Stimulated activated CD4-positive, alpha-beta T cell treated with anti-CD3 and anti-CD28 coated beads, Interleukin-2, amount 100 ng/mL, for 4 hours (primary cell): ENCODE results near the gene MDFIC.
"Not testable (repeated sequence)": the region's sequence is repeated elsewhere in the genome, so short reads cannot be mapped to it uniquely, and the experiment has no call there.

ENCODE experiments used
- DNase-seq: peaks from one replicate; pipeline ENCODE4 v3.0.0-alpha.2; 2020; ENCODE audit warnings: low read depth

The MDFIC gene, protein sequence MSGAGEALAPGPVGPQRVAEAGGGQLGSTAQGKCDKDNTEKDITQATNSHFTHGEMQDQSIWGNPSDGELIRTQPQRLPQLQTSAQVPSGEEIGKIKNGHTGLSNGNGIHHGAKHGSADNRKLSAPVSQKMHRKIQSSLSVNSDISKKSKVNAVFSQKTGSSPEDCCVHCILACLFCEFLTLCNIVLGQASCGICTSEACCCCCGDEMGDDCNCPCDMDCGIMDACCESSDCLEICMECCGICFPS

DNA sequence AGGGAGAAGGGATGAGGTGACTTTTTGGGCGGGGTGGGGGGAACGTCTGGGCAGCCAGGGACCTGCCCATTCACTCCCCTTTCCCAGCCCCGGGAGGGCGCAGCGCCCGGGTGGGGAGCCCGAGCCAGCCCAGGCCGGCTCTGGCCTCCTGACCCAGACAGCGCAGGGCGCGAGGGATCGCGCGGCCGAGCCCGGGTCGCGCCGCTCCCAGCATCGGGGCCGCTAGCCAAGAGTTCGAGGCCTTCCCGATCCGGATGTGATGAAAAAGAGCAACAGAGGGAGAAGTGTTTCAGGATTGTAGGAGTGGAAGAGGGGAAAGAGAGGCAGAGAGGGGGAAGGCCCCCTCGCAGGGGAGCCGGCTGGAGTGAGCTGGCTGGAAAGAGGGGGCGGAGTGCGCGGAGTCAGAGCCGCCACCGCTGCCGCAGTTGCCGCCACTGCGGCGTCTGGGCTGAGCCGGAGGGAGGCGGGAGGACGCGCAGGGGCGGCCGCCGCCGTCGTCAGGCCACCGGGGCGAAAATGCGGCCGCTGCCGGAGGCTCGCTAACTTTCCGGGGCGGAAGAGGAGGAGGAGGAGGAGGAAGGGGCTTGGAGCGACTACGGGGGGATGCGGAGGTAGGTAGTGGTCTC, at the start of gene MDFIC:
Gene MDFIC (plus strand): TSS at position 69 of the 626 bp plus-strand sequence. CDS start 940 bp downstream, outside the sequence.
- peak; percentile 63 for DNase-seq

DNA sequence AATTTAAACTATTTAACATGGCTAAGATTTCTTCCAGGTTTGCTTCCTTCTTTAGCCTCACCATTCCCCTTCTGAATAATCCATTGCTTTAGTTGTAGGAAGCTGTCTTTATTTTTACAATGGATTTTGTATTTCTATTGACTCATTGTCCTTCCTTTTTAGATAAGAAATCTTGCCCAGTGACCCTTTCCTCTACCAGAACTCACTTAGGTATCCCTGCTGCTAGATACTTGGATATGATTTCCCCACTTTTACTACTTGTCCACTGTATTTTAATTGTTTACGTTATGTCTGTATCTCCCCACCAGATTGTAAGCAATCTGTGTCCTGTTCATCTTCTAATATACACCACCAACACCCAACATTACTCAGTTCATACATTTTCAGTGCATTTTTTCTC, 47.7 kb upstream of the MDFIC start:
- no peak for DNase-seq

DNA sequence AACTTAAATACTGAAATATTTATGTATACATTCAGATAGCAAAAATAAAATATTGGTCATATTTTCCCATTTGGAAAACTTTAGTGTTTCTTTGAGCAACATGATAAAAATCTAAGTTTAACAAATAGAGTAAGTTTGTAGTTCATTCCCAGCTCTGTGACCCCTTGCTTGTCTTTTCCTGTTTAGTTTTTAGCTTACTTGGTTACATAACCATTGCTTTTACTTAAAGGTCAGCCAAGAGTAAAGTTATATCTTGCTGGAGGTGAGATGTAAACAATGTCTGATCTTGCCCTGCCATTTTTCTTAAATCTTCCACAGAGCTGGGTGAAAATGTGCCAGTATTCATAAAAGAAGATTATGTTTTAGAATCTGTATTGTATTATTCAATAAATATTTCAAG, 46.7 kb upstream of the MDFIC start:
- no peak for DNase-seq

DNA sequence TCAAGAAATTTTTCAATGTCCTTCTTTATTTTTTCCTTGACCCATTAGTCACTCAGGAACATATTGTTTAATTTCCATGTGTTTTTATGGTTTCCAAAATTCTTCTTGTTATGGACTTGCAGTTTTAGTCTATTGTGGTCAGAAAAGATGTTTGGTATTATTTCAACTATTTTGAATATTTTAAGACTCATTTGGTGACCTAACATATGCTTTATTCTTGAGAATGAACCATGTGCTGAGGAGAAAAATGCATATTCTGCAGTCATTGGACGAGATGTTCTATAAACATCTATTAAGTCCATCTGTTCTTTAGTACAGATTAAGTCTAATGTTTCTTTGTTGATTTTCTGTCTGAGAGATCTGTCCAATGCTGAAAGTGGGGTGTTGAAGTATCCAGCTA, 42.3 kb upstream of the MDFIC start:
- no peak for DNase-seq

DNA sequence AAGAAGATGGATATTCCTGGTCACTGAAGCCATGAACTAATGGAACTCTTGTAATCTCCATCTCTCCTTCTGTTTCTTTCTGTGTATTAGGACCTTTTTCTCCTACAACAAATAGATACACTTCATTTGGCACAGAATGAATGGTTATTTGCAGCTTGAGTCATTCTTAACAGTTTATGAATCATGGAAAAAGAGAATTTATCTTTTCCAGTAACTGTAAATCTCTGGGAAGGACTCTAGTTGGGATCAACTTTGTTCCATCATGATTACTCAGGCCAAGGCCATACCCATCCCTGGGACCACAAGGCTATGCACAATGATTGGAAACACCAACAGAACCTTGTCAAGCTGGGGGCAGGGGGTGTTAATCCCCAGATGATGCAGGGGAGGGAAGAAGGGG, 36.1 kb upstream of the MDFIC start:
- DNase-seq: no peak

DNA sequence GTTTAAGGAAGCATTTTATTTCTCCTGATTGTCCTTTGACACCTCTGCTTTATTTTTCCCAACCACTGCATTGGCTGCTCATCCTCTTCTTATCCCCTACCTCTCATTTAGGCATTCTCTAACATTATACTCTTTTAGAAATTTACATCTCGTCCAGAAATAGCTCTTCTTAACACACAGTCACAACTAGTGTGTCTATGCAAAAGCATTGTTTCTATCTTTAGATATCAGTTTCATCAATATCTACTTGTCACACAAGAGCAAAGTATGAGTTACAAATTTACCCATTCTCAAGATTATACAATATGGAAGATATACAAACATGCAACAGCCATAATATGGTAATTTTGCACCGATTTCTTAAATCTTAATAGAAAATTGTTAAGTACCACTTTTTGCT, 35.7 kb upstream of the MDFIC start:
- DNase-seq: no peak

DNA sequence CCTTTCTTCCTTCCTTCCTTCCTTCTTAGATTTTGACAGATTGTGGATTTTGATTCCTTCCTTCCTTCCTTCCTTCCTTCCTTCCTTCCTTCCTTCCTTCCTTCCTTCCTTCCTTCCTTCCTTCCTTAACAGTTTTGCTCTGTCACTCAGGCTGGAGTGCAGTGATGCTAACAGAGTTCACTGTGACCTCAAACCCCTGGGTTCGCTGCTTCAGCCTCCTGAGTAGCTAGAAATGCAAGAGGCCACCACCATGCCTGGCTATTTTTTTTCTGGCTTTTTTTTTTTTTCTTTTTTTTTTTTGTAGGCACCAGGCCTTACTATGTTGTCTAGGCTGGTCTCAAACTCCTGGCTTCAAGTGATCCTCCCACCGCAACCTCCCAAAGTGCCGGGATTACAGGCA, 32.8 kb upstream of the MDFIC start:
- DNase-seq: not testable (repeated sequence)

DNA sequence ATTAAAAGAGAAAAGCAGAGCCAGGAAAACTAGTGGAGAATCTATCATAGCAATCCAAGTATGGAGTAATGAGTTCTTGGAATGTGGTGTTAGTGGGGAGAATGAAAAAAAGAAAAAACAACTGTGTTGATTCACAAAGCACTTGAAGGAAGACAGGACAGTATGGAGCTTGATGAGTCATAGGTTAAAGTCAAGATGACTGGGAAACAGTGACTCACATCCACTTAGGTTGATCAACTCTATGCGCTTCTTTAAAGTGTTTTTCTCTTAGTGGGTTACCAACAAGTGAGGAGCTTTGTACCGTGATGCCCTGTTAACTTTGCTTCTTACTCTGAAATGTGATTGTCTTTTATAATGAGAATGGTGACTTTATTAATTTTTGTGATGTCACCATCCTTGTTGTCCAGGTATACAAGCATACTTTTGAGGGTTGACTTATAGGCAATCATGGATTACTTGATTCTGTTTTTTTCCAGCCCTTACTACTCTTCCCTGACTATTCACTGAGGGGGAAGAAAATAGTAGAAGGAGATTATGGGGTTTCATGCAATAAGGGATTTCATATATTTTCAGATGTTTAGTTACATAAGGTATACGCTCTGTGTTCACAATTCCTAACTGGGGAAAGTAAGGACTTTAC, 32.1 kb upstream of the MDFIC start:
- DNase-seq: peak; percentile 30

DNA sequence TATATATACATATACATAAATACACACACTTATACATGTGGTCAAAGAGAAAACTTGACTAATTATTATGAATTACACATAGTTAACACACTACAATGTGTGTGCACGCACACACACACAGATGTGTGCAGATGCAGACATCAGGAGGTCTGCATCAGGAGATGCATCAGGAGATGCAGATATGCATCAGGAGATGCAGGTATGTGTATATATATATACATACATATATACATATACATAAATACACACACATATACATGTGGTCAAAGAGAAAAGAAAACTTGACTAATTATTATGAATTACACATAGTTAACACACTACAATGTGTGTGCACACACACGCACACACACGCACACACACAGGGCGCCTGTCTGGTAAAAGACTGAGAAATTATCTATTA, 31.3 kb upstream of the MDFIC start:
- no peak for DNase-seq

DNA sequence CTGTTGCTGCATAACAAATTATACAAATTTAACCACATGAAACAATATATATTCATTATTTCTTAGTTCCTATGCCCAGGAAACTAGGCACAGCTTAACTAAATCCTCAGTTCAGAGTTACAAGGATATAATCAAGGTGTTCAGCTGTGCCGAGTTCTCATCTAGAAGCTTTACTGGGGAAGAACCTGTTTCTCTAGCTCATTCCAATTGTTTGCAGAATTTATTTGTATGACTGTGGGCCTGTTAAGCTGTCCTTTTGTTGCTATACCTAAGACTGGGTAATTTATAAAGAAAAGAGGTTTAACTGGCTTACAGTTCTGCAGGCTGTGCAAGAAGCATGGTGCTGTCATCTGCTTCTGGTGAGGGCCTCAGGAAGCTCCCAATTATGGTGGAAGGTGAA, 21.8 kb upstream of the MDFIC start:
- no peak for DNase-seq

DNA sequence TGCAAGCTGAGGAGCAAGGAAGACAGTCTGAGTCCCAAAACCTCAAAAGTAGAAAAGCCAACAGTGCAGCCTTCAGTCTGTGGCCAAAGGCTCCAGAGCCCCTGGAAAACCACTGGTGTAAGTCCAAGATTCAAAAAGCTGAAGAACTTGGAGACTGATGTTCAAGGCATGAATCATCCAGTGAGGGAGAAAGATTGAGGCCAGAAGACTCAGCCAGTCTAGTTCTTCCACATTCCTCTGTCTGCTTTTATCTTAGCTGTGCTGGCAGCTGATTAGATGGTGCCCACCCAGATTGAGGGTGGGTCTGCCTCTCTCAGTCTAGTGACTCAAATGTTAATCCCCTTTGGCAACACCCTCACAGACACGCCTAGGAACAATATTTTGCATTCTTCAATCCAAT, 20.1 kb upstream of the MDFIC start:
- DNase-seq: no peak

DNA sequence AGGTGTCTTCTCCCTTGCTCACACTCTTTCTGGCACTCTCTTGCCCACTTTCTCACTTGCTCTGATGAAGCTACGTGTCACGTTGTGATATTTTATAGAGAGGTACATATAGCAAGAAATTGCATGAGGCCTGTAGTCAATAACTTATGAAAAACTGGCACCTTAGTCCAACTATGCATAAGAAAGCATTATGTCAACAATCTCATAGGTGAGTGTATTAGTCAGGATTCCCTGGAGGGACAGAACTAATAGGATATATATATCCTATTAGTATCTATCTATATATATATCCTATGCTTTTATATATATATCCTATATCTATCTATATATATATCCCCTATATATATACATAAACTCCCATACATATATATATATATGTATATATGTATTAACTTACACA, 18.8 kb upstream of the MDFIC start:
- no peak for DNase-seq

DNA sequence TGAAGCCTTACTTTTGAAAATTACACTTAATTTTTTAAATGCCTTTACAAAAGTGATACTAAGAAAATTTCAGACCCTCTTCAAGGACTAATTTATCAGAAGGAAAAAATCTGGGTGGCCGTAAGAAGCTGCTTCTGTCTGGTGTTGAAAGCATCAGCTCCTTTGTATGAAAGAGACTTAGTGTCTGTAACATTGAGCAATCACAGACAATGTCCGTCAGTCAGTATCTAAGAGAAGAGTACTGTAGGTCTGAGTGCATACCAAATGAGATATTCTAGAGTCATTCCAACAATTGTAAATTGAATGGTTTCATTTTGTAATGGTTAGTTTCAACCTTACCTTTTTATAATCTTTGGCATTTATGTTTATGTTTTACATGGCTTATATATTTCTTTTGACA, 11.1 kb upstream of the MDFIC start:
- no peak for DNase-seq

DNA sequence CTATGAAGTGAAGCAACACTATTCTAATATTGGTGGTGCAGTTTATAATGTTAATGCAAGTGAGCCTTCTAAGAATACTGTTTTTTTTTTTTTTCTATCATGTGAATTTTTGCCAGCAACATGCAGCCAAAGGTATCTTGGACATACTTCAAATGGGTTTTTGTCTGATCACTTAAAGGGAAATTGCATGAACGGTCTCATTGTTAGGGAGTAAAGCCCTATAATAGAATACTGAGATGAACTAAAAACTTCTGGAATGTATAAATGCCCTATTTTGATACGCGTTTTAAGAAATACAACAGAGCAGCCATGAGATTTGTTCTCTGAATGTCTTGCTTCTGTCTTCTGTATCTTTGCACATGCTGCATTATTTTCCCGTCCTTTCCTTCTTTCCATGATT, 10.5 kb upstream of the MDFIC start:
- DNase-seq: no peak

DNA sequence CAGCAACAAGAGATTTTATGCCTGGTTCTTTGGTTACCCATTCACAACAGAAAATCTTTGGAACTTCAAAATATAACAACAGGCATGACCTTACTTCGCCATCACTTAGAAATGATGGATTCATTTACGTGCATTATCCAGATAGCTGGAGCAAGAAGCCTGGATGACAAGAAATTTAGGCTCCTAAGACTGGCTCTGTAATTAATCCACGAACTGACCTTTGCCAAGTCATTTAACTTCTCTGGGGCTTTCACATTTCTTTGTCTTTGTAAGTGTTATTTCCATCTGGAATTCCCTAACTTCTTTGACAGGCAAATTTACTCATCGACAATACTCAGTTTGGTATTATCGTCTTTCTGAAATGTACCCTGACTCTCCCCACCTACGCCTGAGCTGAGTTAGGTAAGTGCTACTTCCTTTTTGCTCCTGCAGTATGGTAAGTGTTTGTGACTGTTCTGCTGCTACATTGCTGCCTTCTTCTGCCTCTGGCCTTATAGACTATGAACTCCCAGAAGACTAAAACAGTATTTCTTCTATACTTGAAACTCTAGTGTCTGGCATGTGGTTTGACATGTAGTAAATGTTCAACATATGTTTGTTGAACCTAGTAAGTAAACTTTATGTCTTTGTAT, 5.5 kb upstream of the MDFIC start:
- DNase-seq: peak; percentile 45

DNA sequence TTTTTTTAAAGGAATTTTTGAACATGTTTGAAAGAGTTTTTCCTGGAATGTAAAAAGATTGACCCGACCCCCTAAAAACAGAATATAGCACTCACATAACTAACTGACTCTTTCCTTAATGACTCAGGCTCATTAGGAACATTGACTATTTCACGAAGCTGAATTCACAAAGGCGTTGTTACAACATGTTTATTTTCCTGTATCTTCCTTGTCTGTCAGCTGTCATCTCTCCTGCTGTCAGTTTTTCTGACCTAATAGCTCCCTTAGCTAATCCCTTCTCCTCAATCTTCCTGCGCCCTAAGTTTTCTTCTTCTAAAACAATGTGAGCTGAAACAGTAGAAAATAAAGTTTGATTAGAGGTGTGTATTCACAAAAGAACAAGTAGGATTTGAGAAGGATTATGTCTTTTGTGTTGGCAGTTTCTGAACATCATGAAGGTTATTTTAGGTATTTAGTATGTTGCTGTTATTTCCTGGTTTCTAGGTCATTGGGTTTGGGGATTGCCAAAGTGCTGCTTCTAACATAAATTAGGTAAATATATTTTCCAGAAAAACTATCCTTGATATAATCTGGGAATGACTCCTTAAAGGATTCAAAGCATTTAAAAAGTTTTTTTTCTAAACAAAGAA, 4.6 kb upstream of the MDFIC start:
- no peak for DNase-seq

DNA sequence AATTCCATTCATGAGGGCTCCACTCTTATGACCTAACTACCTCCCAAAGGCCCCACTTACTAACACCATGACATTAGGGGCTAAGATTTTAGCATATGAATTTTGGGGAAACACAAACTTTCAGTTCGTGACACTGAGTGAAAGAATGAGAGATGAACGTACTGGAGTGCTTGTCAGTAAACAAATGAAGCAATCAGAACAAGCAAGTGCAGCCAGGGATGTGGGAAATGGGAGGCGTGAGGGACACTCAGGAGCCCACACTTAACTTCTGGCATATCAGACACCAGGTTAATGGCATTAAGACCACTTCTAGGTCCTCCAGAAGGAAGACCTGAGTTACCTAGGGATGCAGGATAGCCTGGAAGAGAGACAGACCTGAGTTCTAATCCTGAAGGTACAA, 2.3 kb upstream of the MDFIC start:
- no peak for DNase-seq

DNA sequence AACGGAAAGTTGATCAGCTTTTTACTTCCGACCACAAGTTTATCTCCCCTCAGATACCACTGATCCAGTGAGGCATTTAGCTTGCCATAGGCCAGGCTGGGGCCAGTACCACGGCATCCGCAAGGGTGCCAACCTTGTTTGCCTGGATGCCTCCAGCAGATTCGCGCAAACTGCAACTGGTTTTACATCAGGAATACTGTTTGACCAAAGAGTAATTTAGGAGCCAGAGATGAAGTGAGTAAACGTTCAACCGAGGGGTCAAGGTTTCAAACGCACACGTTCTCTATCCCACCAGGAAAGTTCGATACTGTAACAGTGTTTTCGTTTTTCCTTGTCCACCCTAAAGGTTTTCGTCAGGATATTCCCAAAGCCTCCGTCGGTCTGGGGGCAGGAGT, 266 bp upstream of the MDFIC start:
- no peak for DNase-seq

DNA sequence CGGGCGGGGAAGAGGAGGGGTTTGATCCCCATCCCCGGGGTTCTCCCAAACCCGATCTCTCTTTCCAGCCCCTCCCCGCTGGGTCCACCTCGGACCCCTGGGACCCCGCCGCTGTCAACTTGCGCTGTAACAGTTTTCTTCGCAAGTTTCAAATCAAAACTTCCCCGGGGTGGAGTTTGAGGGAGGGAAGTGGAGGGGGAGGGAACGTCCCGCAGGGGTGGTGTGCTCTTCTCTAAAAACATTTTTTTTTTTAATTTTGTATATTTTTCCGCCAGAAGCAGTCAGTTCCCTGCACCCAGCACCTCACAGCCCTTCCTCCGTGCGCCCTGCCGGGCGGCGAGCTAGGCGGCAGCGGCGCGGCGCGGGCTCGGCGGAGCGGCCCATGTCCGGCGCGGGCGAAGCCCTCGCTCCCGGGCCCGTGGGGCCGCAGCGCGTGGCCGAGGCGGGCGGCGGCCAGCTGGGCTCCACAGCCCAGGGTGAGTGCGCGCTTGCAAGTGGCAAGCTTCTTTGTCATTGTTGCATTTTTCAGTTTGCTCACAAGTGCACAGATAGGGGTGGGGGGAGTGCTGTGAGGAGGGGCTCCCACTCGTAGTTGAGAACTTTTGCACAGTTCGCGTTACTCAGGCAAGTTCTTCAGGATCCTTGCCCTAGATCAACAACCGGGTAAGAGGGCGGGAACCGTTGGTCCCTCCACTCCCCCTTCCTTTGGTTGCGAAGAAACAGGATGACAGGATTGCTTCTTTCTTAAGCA, 933 bp downstream of the MDFIC start:
- DNase-seq: peak; percentile 44

DNA sequence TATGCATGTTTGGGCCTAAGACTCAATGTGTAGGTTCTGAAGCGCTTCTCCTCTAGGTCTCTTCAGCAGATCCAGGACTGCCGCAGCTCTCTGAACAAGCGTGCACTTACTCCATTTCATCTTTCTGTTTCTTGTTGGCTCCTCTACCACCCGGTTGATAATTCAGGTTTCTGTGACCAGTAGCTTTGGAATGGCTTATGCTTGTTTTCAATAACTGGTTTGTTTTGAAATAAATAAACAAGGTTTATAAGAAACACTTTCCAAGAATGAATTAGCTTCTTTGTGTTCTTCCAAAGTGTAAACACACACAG, 1.5 kb downstream of the MDFIC start:
- DNase-seq: no peak

DNA sequence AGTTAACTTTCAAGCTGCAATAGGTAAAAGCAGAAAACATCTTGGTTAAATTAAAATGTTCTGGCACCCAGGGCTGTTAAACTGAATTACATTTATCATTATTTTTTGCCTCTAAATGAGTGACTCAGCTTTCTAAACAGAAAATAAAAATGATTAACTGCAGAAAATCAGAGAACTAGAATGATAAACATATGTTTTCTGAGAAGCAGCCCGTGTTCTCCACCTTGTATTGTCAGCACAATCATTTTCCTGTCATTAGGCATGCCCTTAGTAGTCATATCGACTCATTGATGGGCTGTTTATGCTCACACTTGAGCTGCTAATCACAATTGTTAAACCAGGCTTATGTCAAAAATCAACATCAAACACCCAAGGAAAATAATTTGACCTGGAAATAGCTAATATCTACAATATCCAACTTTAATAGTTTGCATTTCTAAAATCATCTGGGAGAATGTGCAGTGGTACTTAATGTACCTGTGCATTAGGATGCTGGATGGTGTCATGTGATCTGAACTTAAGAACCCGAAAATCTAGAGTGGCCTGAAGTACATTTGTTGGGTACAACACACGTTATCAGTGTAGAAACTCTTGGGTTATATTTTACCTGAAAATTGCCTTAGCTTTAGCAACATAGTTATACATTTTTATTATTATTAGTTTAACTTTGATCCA, 2.3 kb downstream of the MDFIC start:
- no peak for DNase-seq

DNA sequence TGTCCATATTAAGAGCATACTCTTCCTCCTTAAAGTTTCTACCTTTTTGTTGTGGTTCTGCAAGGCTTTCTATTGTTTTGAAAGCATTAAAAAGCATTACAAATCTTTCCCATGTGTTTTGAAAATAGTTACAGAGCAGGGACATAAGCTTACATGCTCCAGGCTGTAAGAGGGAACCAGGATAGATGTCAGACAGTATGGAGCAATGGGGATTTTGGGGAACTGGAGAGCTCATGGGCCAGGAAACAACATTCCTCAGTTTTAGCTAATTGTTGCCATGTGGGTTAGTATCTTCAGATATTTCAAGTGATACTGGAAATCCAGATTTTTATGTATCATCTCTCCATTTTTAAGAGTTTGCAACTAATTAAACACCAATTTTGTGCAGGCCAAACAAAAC, 3.5 kb downstream of the MDFIC start:
- DNase-seq: no peak
